NCI-H1105 (cell line): ENCODE measurements around the gene ADCY1.
"Not testable (repeated sequence)": the region's sequence is repeated elsewhere in the genome, so short reads cannot be mapped to it uniquely, and the experiment has no call there.

ENCODE experiments used
- DNase-seq: peaks from one replicate; lab custom pipeline; 2025; lab: John Stamatoyannopoulos, UW

The ADCY1 gene

GRCh38 chr7:45712872-45713668 is 138.9 kb downstream of the ADCY1 start:
- DNase-seq: no peak

GRCh38 chr7:45713669-45714520 is 139.7 kb downstream of the ADCY1 start:
- DNase-seq: no peak

- no peak for DNase-seq
Measured at GRCh38 chr7:45714521-45714820, 140.3 kb downstream of the ADCY1 start.

- no peak for DNase-seq
Measured at GRCh38 chr7:45715471-45716352, 141.5 kb downstream of the ADCY1 start.

GRCh38 chr7:45716380-45717203 is 142.4 kb downstream of the ADCY1 start:
- DNase-seq: no peak

GRCh38 chr7:45717537-45718235 is 143.5 kb downstream of the ADCY1 start:
- no peak for DNase-seq

GRCh38 chr7:45718464-45719330 is 144.5 kb downstream of the ADCY1 start:
- DNase-seq: no peak

GRCh38 chr7:45720989-45721388 is 146.8 kb downstream of the ADCY1 start:
- DNase-seq: no peak

- DNase-seq: no peak
Measured at GRCh38 chr7:45721686-45722598, 147.8 kb downstream of the ADCY1 start.

- DNase-seq: not testable (repeated sequence)
Measured at GRCh38 chr7:45725231-45725630, 151.1 kb downstream of the ADCY1 start.

GRCh38 chr7:45726883-45727282 is 152.7 kb downstream of the ADCY1 start:
- DNase-seq: no peak

GRCh38 chr7:45731692-45732443 is 157.7 kb downstream of the ADCY1 start:
- not testable (repeated sequence) for DNase-seq

GRCh38 chr7:45738920-45739319 is 164.8 kb downstream of the ADCY1 start:
- not testable (repeated sequence) for DNase-seq

- DNase-seq: not testable (repeated sequence)
Measured at GRCh38 chr7:45740573-45740972, 166.4 kb downstream of the ADCY1 start.

- not testable (repeated sequence) for DNase-seq
Measured at GRCh38 chr7:45748976-45749375, 174.8 kb downstream of the ADCY1 start.

GRCh38 chr7:45751352-45751751 is 177.2 kb downstream of the ADCY1 start:
- not testable (repeated sequence) for DNase-seq

- not testable (repeated sequence) for DNase-seq
Measured at GRCh38 chr7:45756333-45756732, 182.2 kb downstream of the ADCY1 start.

GRCh38 chr7:45756757-45757156 is 182.6 kb downstream of the ADCY1 start:
- DNase-seq: not testable (repeated sequence)
